ENCODE data around the gene RNGTT.

RNGTT gene

GRCh38 chr6:88623531-88623930 lies 339.9 kb downstream of the RNGTT start:
- no peak for DNase-seq (ENCODE audit: extremely low read depth in 1 of 2, low read depth in 1 of 2)

- no peak for DNase-seq (ENCODE audit: extremely low read depth in 1 of 2, low read depth in 1 of 2)
These were observed 343.5 kb downstream of the RNGTT start for GRCh38 chr6:88619951-88620350.

GRCh38 chr6:88616380-88616779 lies 347.0 kb downstream of the RNGTT start:
- DNase-seq (ENCODE audit: extremely low read depth in 1 of 2, low read depth in 1 of 2) = no peak

GRCh38 chr6:88614316-88614877 lies 349.0 kb downstream of the RNGTT start:
- no peak for DNase-seq (ENCODE audit: extremely low read depth in 1 of 2, low read depth in 1 of 2)

- DNase-seq (ENCODE audit: extremely low read depth in 1 of 2, low read depth in 1 of 2) = no peak
These were observed 350.8 kb downstream of the RNGTT start for GRCh38 chr6:88612631-88613030.

GRCh38 chr6:88611721-88612120 lies 351.7 kb downstream of the RNGTT start:
- no peak for DNase-seq (ENCODE audit: extremely low read depth in 1 of 2, low read depth in 1 of 2)

DNA sequence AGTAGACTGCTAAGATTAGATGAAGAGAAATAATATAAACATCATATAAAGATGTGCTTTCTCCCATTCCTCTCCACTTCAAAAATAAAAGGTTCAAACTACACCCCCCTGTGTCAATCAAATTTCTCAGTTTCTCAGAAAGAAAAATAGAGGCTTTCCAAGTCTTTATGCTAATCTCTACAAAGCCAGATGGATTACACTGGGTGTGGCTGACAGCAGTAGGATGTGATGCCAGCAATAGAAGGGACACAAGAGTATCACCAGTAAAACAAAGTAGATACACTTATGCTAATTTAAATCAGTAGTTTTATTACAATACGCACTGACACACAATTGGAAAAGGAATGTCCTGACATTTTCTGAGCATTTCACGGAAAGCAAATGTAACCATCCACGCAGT lies 353.4 kb downstream of the RNGTT start:
- no peak for DNase-seq (ENCODE audit: extremely low read depth in 1 of 2, low read depth in 1 of 2)

GRCh38 chr6:88605271-88605670 lies 358.1 kb downstream of the RNGTT start:
- DNase-seq (ENCODE audit: extremely low read depth in 1 of 2, low read depth in 1 of 2) = no peak

DNA sequence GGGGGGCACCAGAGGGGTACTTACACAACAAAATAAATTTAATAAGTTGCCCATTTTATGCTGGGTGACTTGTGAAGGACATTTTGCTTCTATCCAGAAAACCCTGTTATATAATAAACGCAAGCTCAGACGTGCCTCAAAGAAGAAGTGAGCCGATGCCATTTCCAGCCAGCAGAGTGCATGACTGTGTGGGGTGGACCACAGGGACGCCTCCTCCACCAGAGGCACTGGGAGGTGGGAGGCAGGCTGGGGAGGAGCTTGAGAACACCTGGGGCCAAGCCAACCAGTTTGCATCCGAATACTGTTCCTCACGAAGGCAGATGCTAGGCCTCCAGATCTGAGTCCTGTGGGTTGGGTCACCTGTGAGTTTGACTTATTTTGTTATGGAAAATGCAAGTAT lies 363.8 kb downstream of the RNGTT start:
- no peak for DNase-seq (ENCODE audit: extremely low read depth in 1 of 2, low read depth in 1 of 2)

GRCh38 chr6:88596801-88597200 lies 366.6 kb downstream of the RNGTT start:
- DNase-seq (ENCODE audit: extremely low read depth in 1 of 2, low read depth in 1 of 2) = no peak

GRCh38 chr6:88588938-88589337 lies 374.5 kb downstream of the RNGTT start:
- DNase-seq (ENCODE audit: extremely low read depth in 1 of 2, low read depth in 1 of 2) = no peak

DNA sequence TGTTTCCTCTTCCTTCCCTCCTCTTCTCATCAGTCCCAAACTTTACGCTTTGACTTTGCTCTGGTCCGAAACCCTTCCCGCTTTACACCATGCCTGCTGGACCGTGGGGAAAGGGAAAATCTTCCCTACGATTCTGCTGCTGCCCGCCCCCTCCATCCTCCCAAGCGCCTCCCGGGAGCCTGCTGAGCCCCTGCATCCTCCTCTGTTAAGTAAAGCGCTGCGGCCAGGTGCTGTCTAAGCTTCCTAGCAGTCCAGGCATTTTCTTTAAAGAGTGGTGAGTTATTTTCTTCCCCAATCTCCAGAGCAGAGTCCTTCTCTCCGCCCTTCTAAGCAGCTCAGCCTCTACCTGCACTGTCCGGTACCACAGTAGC lies 376.3 kb downstream of the RNGTT start:
- no peak for DNase-seq (ENCODE audit: extremely low read depth in 1 of 2, low read depth in 1 of 2)

- DNase-seq (ENCODE audit: extremely low read depth in 1 of 2, low read depth in 1 of 2) = no peak
These were observed 376.9 kb downstream of the RNGTT start for GRCh38 chr6:88586371-88587149.

GRCh38 chr6:88585276-88585692 lies 378.1 kb downstream of the RNGTT start:
- no peak for DNase-seq (ENCODE audit: extremely low read depth in 1 of 2, low read depth in 1 of 2)

GRCh38 chr6:88584581-88585275 lies 378.7 kb downstream of the RNGTT start:
- no peak for DNase-seq (ENCODE audit: extremely low read depth in 1 of 2, low read depth in 1 of 2)

DNA sequence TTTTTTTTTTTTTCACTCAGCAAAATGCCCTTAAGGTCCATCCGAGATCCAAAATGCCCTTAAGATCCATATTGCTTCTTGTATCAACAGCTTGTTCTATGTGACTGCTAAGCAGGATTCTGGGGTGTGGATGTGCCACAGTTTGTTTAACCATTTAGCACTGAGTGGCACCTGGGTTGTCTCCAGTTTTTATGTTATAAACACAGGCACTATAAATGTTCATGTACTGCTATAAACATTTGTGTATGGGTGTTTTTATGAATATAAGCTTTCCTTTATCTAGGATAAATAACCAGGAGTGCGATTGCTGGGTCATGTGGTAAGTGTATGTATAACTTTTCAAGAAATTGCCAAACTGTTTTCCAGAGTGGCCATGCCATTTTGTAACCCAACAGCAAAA lies 386.0 kb downstream of the RNGTT start:
- DNase-seq (ENCODE audit: extremely low read depth in 1 of 2, low read depth in 1 of 2) = no peak

GRCh38 chr6:88575536-88575935 lies 387.9 kb downstream of the RNGTT start:
- no peak for DNase-seq (ENCODE audit: extremely low read depth in 1 of 2, low read depth in 1 of 2)

DNA sequence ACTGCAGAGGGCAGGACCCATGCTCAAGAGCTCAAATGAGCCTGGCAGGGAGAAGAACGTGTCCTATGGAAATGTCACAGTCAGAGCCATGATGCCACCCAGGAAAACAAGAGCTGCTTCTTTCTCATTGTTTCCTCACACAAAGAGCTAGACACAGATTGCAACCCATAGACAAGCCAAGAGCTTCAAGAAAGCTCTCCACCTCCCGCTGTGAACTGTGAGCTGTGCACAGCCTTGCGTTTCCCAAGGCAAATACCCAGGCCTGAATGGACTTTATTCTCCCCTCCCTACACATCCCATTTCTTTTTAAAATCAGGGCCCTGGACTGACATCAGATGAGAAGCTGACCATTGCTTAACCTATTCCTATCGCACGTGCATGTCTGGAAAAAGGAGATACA lies 388.8 kb downstream of the RNGTT start:
- DNase-seq (ENCODE audit: extremely low read depth in 1 of 2, low read depth in 1 of 2) = no peak

DNA sequence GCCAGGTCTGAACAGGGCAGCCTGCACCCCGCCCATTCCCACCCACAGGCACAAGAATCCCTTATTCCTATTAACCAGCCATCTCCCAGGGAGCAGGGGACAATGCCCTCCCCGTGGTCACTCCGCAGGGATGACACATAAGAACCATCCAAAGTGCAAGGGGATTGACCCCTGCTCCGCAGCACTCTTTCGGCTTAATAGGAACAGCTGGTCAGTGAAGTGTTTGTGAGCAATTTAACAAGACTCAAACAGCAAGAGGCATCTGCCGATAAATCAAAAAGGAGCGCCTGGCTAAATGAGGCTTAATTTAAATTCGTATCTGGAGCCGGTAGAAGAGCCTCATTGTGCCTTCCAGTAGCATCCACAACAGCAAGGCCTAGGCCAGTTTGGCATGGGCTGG lies 389.4 kb downstream of the RNGTT start:
- DNase-seq (ENCODE audit: extremely low read depth in 1 of 2, low read depth in 1 of 2) = no peak

DNA sequence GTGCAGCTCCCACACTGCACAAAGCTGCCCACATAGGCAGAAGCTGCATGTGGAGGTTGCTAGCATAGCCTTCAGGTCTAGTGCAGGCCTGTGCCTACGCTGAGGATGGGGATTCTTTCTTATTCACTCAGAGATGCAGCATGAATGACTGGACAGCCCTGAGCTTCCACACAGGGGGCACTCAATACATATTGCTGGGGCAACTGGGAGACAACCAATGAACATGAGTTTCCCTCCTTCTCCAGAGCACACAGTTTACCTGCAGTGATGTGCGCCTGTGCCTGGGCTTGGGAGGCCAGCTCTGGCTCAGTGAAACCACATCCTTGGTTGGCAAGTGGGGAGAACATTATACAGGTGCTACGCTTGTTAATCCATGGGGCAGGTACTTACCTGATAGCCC lies 389.9 kb downstream of the RNGTT start:
- DNase-seq (ENCODE audit: extremely low read depth in 1 of 2, low read depth in 1 of 2) = no peak

DNA sequence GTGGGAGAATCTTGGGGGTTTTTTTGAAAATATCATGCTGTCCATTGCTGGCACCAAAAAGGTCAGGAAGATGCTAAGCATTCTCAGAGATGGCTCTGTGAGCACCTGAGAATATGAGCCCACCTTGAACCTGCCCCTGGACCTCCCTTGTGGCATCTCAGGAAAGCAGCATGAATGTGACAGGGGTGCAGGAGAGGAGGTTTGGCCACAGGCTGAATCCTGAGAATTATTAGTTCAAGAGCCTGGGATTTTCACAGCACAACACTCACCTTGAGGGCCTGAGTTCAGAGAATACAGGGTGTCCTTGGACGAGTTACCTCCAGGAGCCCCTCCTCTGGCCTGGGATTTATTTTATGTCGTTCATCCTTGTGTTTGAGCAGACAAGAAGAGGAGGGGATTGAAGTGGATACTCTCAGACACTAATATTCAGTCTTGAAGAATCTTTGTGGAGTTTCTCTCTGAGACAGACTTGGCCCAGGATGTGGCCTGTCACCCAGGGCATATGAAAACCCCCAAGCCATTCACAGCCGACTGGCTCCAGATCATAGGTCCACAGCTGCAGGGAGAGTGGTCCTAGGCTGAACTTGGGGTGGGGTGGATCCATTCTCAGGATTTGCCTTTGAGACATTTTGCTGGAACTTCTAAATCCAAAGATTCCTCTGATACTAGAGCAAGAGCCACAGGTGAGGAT lies 390.8 kb downstream of the RNGTT start:
- DNase-seq (ENCODE audit: extremely low read depth in 1 of 2, low read depth in 1 of 2) = no peak

GRCh38 chr6:88569959-88570358 lies 393.5 kb downstream of the RNGTT start:
- no peak for DNase-seq (ENCODE audit: extremely low read depth in 1 of 2, low read depth in 1 of 2)
